Measurements from ENCODE around the gene EPHA1. TPM values are rescaled to one million over a fixed set of nuclear protein-coding genes. Genes with fewer than 3 reads are reported as not detected.
"Not testable (repeated sequence)": the region's sequence is repeated elsewhere in the genome, so short reads cannot be mapped to it uniquely, and the experiment has no call there.

EPHA1 gene
- polyA plus RNA-seq, 12 donors: 1.5 to 15.4 (median 3.8) TPM; not detected in 2

DNA sequence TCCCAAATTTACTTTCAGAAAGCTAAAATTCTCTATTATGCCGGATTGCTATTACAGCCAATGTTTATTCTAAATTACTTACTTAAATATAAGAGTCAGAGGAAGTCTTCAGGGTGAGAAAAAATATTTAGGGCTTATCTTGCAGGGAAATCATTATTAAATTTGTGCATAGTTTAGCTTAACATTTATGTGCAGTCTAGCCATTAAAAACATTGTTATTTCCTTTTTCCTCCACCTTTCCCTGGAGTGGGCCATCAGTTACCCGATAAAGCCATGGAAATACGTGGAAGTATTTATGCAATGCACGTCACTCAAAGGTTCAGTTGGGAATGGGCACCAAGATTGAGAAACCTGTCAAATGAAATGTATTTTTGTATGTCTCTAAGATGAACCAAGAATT, 25.1 kb upstream of the EPHA1 start:
- DNase-seq: no peak

DNA sequence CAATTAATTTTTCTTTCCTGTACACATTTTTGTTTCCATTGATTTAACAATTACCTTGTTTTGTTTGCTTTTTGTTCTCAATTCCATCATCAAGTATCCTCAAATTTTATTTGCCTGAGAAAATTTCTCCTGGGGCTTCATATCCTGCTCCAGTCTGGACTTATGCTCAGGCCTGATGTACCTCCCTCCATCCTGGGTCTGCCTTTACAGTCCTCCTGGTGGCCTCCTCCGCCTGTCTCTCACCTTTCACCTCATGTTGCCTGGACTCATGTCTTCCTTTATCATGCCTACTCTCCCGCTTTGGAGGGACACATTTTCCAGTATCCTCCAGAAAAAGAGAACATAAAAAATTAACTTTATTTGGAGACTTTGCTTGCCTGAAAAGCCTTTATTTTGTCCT, 22.5 kb upstream of the EPHA1 start:
- no peak for DNase-seq

DNA sequence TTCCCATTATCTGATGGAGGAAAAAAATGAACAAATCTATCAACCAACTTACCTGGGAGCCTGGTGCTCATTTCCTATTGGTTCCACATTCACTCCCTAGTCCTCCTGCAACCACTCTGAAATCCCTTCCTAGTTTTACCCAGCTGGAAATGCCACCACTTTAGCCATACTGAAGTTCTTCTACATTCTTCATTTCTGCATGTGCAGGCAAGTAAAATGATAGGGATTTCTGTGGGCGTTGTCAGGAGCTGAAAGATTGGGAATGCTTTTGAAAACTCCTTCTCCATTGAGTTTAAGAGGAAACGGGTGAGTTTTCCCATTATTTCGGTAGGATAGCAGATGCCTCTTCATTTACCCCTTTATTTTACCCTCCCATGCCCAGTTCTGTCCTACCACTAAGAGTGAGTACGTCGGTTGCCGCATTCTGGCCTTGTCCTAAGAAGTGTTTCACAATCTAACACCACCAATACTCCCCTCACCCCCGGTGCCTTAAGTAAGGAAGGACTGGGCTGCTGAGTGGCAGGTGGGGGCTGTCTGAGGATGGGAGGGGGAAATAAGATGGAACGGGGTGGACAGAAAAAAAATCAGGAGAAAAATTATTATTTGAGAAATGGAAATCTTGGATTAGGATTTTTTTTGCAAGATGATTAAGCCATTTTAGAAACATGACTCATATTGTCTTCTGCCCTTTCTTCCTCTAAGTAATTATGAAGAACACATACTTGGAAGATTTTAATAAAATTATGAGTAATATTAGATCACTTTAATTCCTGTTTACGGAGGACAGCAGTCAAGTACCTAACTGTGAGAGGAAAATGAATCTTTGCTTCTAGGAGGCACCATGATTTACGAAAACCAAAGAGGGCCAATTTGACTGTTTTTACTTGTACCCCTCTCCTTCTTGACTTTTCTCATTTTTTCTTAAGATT, 21.4 kb upstream of the EPHA1 start:
- no peak for DNase-seq

DNA sequence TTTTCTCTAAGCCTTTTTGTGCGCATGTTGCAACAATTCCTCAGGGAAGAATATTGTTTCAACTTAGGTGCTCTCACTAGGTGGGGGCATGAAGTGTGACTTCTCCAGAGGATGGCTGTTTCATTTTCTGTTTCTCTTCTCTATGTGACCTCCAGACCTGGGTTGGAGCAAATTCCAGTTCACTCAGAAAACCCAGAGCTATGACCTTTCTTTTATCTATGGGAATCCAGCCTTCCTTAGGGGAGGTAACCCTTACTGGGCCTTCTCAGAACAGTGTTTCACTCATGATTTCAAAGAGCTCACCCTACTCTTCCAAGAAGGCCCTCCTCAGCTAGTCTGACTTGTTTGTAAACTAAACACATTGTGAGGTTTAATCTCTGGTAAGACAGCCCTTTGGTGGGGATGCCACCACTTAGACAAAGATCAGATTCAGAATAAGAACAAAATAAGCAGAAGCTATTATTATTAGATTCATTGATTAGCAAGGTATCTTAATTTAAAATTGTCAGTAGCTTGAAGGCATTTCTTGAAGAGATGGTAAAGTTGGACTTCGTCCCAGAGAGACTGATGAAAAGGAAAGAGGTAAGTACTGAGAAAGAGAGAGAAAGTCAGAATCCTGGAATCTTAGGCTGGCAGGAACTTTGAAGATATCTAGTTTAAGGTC, 18.0 kb upstream of the EPHA1 start:
- DNase-seq: no peak

DNA sequence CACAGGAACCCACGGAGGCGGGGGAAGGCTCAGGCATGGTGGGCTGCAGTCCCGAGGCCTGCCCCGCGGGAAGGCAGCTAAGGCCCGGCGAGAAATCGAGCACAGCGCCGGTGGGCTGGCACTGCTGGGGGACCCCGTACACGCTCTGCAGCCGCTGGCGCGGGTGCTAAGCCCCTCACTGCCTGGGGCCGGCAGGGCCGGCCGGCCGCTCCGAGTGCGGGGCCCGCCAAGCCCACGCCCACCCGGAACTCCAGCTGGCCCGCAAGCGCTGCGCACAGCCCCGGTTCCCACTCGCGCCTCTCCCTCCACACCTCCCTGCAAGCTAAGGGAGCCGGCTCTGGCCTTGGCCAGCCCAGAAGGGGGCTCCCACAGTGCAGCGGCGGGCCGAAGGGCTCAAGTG, 15.8 kb upstream of the EPHA1 start:
- DNase-seq: not testable (repeated sequence)

DNA sequence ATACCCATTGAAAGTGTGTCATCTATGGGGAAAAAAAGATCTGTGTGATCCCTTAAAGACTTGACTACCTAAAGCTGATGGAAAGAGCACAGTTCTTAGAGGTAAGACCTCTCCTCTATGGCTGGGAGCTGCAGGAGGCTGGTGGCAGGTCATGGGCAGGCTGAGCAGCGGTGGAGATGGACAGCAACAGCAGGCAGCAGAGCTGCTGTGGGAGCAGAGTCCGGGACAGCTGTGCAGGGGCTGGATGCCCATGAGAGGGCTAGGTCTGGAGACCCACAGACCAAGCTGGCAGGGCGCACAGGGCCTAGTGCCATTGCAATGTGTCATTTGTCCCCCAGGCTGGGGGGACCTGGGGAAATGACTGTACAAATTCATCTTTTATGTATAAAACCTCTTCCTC, 13.4 kb upstream of the EPHA1 start:
- DNase-seq: no peak

DNA sequence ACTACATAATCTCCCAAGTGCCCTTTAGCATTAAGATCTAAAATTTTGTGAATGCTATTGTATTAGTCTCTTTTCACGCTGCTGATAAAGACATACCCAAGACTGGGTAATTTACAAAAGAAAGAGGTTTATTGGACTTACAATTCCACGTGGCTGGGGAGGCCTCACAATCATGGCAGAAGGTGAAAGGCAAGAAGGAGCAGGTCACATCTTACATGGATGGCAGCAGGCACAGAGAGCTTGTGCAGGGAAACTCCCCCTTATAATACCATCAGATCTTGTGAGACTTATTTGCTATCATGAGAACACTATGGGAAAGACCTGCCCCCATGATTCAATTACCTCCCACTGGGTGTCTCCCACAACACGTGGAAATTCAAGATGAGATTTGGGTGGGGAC, 12.0 kb upstream of the EPHA1 start:
- not testable (repeated sequence) for DNase-seq

DNA sequence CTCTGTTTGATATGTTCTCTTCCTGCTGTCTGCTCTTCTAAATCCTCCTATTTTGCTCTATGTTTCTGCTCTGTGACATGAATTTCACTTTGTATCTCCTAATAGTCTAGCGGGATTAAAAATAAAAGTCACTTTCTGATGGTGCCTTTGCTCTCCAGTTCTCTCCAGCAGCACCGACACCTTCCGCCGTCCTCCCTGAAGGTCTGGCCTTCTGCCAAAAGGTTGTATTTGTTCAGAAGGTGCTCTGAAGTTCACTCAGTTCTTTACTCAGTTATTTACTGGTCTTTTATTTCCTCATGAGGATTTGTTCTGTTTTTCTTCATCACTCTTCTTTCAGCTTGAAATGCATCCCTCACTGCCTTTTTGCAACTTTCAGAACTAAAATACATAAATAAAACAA, 11.2 kb upstream of the EPHA1 start:
- no peak for DNase-seq

DNA sequence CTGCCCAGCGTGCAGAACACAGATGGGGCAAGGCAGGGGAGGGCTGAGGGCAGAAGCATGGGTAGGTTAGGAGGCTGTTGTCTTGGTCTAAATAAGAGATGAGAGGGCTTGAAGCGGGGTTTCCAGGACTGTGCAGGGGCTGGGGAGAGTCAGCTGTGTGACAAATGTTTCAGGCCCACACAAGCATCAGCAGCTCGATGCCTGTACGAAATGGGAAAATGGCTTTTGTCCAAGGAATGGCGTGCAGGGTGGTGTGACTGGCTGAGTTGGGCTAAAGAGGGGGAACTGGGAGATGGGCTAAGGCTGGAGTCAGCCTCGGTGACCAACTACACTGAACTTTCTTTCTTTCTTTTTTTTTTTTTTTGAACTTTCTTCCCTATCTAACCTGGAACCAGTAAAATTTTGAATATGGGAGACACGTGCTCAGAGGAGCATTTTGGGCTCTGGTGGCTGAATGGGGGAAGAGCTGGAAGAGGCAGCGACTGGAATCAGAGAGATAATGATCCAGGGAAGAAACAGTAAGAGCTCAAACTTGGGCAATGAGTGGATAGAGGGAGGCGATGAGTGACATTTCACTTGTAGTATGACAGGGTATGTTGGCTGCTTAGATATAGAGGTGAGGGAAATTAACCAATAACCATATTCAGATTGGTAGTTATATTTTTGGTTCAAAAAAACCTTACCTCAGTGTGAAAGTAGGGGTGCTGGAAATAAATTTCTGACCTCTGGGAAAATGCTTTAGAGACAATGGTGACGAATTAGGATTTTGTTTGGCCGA, 10.2 kb upstream of the EPHA1 start:
- no peak for DNase-seq

DNA sequence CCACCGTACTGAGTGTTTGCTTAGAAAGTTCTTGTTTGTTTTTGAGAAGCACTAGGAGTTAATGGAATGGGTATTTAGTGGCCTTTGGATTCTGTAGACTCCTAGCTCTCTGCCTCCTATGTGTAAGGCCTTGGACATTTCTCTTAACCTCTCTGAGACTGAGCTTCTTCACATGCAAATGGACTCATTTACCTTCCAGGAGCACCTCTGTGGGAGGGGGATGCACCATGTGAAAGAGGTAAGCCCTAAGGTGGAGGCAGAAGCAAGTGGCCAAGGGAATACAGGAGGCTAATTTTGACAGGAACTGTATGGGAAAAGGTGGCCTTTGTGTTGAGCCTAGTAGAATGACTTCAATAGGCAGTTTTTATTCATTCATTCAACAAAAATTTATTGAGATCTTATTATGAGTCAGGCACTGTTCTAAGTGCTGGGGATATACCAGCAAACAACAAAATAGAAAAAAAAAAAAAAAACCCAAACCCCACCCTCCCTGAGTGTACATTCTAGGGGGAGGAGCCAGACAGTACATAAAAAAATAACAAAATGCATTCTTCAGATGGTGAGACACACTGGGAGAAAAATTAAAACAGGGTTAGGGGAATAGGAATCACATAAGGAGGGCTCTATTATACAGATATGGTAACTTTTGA, 9.2 kb upstream of the EPHA1 start:
- DNase-seq: no peak

DNA sequence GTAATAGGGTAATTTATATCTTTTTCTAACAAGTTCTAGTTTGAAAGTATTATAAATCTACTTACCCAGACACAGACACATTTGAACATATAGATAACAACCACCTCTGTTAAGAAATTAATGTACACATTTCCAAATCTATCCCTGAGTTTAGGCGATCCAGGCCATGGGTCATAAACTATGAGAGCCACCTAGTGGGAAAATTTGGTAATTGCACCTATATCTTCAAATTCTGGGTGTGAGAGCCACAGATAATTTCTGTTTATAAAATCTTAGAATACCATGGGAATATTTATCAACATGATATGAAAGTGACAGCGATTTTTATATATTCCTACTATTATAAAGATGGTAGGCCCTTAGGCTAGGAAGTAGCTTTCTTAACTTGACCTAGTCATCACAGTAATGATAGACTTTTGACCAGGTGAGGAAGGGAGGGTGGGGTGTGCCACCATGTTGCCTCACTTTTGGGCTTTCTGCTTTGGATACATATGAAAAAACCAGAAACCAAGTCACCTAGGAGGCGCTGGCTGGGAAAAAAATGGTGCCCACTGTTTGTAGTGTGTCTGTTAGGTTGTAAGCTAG, 8.0 kb upstream of the EPHA1 start:
- DNase-seq: peak; percentile 64

DNA sequence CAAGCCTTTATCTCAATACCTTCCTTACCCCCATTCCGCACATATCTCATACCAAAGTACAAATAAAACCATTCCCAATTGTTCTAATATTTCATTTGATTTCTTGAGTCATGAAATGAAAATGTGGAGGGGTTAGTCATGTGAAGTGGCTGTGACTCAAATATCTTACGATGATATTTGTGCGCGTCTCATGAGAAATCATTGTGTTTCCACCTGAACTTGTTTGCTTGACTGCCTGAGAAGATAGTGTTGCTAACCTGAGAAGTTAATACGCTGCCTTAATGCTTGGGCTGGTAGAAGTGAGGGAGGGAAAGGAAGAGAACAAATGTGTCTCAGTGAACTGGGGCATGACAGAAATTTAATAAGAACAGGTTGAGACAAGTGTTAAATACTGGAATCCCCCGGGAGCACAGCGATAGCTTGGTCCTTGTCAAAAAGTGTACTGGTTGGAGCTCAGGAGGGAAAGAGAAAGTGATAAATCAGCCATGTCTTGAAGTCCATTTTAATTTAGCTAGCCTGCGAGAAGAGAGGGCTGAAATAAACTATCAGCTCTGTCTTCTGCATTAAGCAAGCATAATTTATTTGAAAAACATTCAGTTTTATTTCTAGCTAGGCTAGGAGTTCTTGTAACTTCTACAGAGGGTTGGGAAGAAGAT, 7.2 kb upstream of the EPHA1 start:
- no peak for DNase-seq

DNA sequence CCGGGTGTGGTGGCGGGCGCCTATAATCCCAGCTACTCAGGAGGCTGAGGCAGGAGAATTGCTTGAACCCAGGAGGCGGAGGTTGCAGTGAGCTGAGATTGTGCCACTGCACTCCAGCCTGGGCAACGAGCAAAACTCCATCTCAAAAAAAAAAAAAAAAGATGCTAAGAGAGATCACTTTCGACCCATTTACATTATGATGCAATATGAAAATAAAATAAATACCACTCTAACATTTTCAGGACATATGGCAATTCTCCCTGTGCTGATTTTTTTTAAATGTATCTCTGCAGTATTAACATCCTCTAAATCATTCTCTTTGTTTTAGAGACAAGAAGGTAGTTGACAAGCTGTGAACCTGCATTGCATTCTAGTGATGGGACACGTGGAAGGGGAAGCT, 6.6 kb upstream of the EPHA1 start:
- DNase-seq: not testable (repeated sequence)

DNA sequence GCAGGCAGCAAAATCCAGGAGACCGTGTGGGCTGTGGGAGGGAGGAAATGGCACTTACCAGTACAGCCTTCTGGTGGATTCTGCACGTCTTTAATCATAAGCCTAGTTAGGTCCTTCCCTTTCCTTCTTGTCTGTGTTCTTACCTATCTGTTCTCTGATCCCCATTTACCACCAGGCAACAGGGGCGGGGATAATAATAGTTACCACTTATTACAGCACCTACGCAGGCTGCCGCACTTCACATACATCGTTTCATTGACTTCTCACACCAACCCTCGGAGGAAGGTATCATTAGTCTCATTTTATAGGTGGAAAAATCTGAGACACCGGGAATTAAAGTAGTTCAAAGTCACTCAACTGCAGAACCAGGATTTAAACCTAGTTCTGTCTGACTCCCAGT, 4.5 kb upstream of the EPHA1 start:
- no peak for DNase-seq

DNA sequence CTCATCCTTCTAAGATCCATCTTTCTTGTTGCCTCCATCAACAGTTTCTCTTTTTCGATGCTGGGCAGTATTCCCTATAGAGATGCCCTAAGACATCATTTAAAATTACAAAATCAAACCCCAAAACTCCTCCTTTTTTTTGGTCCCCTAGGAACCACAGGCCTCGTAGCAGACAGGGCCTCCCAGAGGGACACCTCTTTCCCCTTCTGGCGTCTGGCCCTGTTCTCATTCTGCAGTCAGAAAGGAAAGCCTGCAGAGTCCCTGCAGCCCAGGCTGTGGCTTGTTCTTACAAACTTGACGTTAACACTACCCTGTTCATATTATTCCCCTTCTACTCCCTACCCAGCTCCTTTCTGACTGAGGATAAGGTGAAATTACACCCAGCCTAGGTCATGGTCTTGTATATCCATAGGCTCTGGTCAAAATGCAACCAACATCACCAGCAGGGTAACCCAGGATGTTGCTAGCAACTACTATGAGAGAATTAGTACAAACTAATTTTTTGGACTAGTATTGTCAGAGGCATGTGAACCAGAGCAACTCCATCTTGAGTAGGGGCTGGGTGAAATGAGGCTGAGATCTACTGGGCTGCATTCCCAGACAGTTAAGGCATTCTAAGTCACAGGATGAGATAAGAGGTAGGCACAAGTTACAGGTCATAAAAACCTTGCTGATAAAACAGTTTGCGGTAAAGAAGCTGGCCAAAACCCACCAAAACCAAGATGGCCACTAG, 3.5 kb upstream of the EPHA1 start:
- DNase-seq: no peak

DNA sequence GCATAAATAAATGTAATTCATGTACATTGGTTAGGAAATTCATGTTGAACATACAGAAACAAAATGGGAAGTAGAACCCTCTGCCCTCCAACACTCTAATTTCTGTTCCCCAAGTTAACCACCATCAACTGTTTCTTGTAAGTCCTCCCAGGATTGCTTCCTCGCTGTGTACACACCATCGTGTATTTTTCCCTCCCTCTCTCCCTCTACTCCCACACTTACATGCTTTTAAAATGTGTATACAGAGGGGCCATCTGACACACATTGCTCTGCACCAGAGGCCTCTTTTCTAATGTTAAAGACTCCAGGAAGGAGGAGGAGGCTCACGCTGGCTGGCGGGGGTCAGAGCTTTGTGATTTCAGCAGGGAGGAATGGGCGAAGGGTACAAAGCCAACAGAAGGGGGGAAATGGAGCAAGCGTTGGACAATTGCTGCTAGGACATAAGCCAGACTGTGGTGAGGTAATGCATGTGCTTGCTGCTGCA, 1.9 kb upstream of the EPHA1 start:
- peak; percentile 76 for DNase-seq

DNA sequence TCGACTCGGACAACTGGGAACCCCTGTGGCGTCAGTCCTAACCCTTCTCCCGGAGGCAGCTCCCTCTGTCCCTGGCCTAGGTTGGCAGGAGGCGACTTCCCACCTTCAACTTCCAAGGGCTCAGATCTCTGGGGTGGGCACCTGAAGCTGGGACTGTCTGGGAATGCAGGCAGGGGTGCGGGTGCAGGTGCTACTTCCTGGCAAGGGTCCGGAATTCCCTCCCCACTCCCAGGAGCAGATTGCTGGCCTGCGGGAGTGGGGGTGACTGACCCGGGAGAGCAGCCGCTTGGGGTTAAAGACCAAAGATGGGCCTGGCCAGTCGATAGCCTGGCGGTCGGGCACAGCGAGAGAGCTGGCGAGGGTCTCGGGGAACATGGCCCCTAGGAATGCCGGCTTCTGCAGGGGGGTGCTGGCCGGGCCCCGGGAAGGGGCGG, 387 bp downstream of the EPHA1 start:
- no peak for DNase-seq

DNA sequence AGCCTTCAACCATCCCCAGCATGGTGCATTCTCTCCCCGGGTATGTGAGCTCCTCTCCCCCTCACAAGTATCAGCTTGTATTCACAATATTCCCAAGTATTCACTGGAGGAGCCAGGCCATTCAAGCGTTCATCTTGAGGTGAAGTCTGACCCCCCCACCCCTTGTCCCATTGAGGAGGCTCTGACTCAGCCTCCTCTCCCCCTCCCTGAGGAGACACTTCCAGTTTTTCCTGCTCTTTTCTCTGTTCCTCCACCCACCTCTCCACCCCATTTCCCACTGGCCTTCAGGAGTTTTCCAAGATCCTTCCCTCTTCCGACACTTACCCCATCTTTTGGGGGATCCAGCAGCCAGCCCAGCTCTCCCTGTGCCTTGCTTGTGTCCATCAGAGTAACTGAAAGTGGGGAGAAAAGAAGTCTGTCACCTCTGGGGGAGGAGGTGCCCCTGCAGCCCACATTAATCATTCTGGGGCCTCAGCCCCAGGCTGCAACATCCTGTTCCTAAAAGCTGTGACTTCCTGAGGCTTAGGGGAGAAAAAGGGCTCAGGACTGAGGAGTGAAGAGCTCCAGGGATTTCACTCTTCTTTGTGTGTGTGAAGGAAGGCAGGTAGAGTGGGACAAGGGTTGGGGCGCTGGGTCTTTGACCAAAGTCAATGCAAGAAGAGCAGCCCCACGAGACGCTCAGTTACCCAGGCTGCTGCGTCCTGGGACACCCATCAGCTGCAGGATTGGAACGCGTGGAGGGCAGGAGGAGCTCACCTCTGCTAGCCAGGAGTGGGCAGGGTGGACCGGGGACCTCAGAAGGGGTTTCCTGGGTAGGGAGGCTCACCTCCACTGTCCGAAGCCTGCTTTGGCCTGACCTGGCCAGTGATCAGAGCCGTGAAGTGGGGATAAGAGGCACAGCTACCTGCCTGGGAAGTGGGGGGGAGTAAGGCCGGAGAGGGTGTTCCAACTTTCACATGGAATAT, 1.1 kb downstream of the EPHA1 start:
- no peak for DNase-seq

DNA sequence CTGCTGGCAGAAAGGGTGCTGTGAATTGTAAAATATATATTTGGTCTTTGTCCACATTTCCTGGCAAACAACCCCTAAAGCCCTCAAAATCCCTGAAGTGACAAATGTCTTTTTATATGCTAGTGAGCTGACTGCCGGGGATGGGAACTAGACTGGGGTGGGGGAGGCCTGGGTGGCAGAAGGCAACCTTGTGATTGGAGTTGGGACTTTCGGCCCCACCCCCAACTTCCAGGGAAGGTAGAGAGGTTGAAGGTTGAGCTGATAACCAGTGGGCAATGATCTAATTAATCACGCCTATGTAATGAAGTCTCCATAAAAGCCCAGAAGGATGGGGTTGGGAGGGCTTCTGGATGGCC, 2.7 kb downstream of the EPHA1 start:
- no peak for DNase-seq
